HG02678 (cell line): ENCODE data around the gene RABEP2.
"Not testable (repeated sequence)": the region's sequence is repeated elsewhere in the genome, so short reads cannot be mapped to it uniquely, and the experiment has no call there.

Experiments
- ATAC-seq: cut with Tn5 transposase; IDR thresholded peaks from one replicate; pipeline ENCODE4 v1.9.1; 2021; ENCODE audit warnings: mild to moderate bottlenecking, moderate library complexity; ENCODE audit not compliant: unreplicated experiment

The RABEP2 gene

GRCh38 chr16:28933171-28933570 is 8.1 kb upstream of the RABEP2 start:
- ATAC-seq: no peak

DNA sequence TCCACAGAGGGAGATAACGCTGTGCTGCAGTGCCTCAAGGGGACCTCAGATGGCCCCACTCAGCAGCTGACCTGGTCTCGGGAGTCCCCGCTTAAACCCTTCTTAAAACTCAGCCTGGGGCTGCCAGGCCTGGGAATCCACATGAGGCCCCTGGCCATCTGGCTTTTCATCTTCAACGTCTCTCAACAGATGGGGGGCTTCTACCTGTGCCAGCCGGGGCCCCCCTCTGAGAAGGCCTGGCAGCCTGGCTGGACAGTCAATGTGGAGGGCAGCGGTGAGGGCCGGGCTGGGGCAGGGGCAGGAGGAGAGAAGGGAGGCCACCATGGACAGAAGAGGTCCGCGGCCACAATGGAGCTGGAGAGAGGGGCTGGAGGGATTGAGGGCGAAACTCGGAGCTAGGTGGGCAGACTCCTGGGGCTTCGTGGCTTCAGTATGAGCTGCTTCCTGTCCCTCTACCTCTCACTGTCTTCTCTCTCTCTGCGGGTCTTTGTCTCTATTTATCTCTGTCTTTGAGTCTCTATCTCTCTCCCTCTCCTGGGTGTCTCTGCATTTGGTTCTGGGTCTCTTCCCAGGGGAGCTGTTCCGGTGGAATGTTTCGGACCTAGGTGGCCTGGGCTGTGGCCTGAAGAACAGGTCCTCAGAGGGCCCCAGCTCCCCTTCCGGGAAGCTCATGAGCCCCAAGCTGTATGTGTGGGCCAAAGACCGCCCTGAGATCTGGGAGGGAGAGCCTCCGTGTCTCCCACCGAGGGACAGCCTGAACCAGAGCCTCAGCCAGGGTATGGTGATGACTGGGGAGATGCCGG is 7.5 kb upstream of the RABEP2 start:
- no peak for ATAC-seq

DNA sequence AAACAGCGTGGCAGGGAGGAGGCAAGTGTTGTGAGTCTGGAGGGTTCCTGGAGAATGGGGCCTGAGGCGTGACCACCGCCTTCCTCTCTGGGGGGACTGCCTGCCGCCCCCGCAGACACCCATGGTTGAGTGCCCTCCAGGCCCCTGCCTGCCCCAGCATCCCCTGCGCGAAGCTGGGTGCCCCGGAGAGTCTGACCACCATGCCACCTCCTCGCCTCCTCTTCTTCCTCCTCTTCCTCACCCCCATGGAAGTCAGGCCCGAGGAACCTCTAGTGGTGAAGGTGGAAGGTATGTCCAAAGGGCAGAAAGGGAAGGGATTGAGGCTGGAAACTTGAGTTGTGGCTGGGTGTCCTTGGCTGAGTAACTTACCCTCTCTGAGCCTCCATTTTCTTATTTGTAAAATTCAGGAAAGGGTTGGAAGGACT is 6.8 kb upstream of the RABEP2 start, which contains the start of gene CD19:
Gene CD19 (plus strand): TSS at position 171 of the 425 bp plus-strand sequence. CDS start 30 bp downstream, at position 201.
- no peak for ATAC-seq

GRCh38 chr16:28930652-28931051 is 5.6 kb upstream of the RABEP2 start:
- peak; percentile 55 for ATAC-seq

GRCh38 chr16:28930203-28930602 is 5.2 kb upstream of the RABEP2 start:
- no peak for ATAC-seq

DNA sequence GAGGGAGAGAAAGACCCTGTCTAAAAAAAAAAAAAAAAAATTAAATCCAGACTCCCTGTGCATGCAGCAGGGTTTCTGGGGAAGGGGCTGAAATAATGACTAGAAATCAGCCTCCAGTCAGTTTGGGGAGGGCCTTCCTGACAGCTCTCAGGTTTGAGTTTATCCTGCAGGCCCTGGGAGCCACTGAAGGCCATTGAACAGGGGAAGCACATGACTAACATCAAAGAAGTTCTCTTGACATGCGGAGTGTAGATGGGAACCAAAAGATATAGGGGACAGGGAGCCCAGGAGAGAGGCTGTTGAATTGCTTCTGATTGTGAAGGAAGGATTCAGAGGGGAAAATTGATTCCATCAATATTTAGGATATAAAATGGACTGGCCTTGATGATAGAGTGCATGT is 2.8 kb upstream of the RABEP2 start:
- ATAC-seq: no peak

GRCh38 chr16:28926284-28926683 is 1.2 kb upstream of the RABEP2 start:
- ATAC-seq: not testable (repeated sequence)

DNA sequence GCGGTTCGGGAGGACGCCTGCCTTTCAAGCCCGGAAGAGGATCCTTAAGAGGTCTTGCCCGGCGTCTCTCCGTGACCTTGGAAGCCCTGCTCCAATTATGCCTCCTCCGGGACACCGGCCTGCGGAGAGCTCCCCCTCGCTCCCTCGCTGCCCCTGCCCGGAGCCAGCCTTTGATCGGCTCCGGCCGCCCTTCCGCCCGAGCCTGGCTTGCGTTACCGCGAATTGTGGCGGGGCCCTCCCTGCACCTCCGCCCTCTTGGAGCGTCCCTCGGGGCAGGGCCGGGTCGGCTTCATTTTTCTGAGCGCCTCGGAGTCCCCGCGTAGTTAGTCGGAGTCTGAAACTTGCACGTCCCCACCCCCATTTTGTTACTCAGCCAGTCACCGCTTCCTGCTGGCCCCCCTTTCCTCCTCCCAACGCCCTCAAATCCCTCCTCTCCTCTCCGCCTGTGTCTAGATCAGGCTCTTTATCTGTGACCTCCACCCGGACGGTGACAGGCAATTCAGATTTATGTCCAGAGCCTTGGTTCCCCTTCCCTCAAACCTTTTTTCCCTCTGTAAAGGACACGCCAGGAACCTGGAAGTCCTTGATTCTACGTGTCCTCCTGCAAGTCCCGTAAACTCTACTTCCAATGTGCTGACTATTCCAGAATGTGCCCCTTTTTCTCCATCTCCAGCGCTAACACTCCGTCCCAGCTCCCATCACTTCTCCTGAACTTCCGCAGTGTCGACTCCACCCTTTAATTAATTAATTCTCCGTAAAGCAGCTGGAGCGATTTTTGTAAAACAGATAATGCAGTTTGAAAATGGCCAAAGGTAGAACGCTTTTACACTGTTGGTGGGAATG is 569 bp upstream of the RABEP2 start:
- ATAC-seq: peak; percentile 31

GRCh38 chr16:28924399-28924761 is 658 bp downstream of the RABEP2 start:
- ATAC-seq: no peak

DNA sequence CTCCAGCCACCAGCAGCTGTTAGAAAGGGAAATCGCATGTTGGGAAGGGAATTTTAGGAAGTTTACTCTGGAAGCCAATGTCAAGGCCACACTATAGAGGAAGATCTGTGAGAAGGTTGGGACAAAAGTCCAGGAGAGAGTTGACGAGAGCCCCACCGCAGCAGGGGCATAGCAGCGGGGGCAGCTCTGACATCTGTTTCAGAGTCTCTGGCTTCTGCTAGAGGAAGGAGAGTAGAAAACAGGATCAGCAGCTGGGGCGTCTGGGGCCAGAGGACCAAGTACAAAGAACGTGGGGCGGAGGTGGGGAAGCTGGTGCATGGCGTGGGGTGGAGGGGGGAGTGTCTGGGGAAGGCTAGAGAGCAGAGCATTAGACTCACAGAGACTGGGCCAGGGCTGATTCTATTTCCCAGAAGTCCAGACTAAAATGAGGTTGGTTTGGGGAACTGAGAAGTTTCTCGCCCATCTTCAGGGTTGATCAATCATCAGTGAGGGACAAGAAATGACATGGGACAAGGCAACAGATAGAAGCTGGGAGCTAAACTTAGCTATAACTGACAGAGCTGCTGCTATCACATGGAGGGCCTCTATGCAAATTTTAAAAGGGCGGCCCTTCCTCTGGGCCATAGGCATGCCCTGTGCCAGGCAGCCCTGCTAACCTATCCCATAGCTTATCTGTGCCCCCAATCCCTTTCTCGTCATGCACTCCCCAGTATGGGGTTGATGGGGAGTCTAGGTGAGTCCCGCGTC is 1.2 kb downstream of the RABEP2 start:
- peak; percentile 56 for ATAC-seq

- no peak for ATAC-seq
Measured at GRCh38 chr16:28923231-28923587, 1.8 kb downstream of the RABEP2 start.

GRCh38 chr16:28918698-28919097 is 6.3 kb downstream of the RABEP2 start:
- no peak for ATAC-seq

GRCh38 chr16:28917095-28917494 is 7.9 kb downstream of the RABEP2 start:
- ATAC-seq: no peak

- ATAC-seq: no peak
Measured at GRCh38 chr16:28915181-28915580, 9.9 kb downstream of the RABEP2 start.

DNA sequence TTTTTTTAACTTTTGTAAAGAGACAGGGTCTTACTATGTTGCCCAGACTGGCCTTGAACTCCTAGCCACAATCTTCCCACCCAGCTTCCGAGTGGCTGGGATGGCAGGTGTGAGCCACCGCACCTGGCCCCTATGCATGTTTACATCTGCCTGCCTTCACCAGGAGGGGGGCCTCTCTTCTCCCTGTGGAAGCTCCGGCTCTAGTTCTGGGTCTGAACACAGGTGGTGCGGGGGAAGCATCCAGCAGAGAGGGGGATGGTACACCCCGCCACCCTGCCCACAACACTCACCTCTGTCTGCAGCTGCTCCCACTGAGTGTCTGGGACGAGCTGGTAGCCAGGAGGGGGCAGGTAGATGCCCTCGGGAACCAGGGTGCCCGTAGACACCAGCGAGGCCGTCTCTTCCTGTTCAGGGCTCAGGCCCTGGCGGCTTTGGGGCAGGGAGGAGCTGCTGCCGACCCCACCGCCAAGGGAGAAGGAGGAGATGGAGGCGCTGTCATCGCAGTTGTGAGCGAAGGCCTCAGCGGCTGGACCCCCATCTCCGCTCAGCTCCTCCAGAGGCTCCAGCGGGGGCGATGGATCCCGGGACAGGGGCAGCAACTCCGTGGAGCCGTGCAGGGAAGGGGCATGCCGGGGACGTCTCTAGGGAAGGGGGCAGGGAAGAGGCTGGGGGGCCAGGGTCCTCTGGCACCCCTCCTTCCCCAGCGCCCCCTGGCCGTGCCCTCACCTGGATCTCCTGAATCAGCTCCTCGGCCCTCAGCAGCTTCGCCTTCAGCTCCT is 10.9 kb downstream of the RABEP2 start:
- no peak for ATAC-seq

DNA sequence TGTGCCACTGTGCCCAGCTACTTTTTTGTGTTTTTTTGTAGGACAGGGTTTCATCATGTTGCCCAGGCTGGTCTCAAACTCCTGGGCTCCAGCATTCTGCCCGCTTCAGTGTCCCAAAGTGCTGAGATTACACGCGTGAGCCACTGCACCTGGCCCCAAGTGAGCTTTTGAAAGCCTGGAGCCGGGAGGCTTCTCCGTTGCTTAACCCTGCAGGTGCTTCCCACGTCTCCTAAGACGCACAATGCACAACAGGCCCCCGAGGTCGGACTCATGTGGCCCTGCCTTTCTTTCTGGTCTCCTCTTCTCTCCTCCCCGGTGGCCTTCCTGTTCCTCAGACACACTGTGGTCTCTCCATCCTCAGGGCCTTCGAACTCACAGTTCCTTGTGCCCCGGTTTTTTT is 12.5 kb downstream of the RABEP2 start:
- ATAC-seq: no peak

DNA sequence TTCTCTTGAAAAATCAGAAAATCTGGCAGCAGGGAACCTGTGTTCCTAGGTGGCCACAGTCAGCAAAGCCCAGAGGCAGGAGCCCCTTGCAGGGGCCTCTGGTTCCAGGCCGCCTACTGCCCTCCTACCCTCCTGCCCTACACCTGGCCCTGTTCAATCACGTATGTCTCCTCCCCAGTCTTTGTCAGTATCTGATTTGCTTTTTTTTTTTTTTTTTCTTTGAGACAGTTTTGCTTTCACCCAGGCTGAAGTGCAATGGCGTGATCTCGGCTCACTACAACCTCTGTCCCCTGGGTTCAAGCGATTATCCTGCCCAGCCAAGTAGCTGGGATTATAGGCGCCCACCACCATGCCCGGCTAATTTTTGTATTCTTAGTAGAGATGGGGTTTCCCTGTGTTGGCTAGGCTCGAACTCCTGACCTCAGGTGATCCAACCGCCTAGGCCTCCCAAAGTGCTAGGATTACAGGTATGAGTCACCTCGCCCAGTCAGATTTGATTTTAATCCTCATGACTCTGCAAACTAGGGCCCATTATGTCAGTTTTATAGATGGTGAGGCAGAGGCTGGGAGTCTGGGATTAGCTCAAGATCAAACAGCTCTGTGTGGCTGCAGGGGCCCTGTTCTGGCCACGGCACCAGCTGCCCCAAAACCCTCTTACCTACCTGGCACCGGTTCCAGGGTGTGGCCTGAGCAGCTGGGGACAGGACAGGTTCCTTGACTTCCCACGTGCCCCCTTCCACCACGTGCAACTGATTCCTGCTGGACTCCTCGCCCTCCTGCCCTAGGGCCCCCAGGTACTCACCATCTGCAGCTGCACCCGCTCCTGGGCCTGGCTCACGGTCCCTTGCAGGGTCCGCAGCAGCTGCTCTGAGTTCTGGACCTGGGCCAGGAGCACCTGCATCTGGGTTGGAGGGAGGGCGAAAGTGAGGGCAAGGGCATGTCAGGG is 14.7 kb downstream of the RABEP2 start:
- no peak for ATAC-seq

- no peak for ATAC-seq
Measured at GRCh38 chr16:28905800-28906372, 19.2 kb downstream of the RABEP2 start.

- no peak for ATAC-seq
Measured at GRCh38 chr16:28905229-28905754, 19.7 kb downstream of the RABEP2 start.
